HCT116 (cell line): ENCODE data around the gene SND1. TPM values are rescaled to one million over a fixed set of nuclear protein-coding genes. Genes with fewer than 3 reads are reported as not detected.

ENCODE experiments used
- ATAC-seq: fragments of 200-7000 bp; cut with Tn5 transposase; 2 replicates; pipeline ENCODE4 v1.9.1; 2020; ENCODE audit warnings: mild to moderate bottlenecking, moderate library complexity
- BruUV-seq: library from RNA; stranded (reverse); fragments of 400-500 nt; replicated peaks from 2 replicates; lab custom pipeline; 2021; lab: Mats Ljungman, UMichigan
- CTCF ChIA-PET: fragments of 300-600 bp; sonication (Branson Sonifier 250); formaldehyde crosslinking; loops from one replicate; lab custom pipeline; 2021; ENCODE audit warnings: antibody characterized with exemption; lab: Charles Lee
- POLR2A ChIA-PET: fragments of 300-600, 350-600 bp; sonication (Branson Sonifier 250); formaldehyde crosslinking; loops from one replicate; lab custom pipeline; 2021; ENCODE audit warnings: antibody characterized with exemption; lab: Charles Lee
- RAD21 ChIA-PET, 2 experiments: fragments of 300-600 bp; sonication (Branson Sonifier 250); formaldehyde crosslinking; loops; one replicate each; lab custom pipeline; 2023; ENCODE audit warnings: low total read pairs in 2 of 2; ENCODE audit not compliant: uncharacterized antibody in 2 of 2, unreplicated experiment in 2 of 2, low non-redundant PET in 1 of 2; lab: Charles Lee
- DNase-seq: peaks from one replicate; pipeline ENCODE4 v3.0.0-alpha.2; 2010; ENCODE audit warnings: low read depth, low spot score
- H2AFZ ChIP-seq: fragments of 200-600 bp; shearing (Covaris generic), sonication (generic); 2 replicates; pipeline ENCODE4 v1.6.1; 2017; ENCODE audit warnings: low read depth, mixed run types, mixed read lengths, antibody characterized with exemption, low read length; ENCODE audit not compliant: poor library complexity, severe bottlenecking
- H3K27ac ChIP-seq: 2 replicates; pipeline ENCODE4 v1.5.1; 2012; ENCODE audit warnings: low read depth, low read length
- H3K27me3 ChIP-seq: fragments of 200-600 bp; sonication (generic); 2 replicates; pipeline ENCODE4 v1.6.1; 2016; ENCODE audit warnings: mixed run types, low read length, mixed read lengths; ENCODE audit not compliant: insufficient read depth
- H3K36me3 ChIP-seq, 2 experiments: fragments of 200-500 bp in 1 of 2; fragments of 200-600 bp in 1 of 2; sonication (Bioruptor generic) in 1 of 2; sonication (generic) in 1 of 2; 2 replicates each; pipeline versions ENCODE4 v1.5.1 to v1.6.1; 2014 to 2016; ENCODE audit warnings: low read length in 2 of 2, inconsistent platforms in 1 of 2, mixed read lengths in 1 of 2, mixed run types in 1 of 2; ENCODE audit not compliant: insufficient read depth in 2 of 2, control insufficient read depth in 1 of 2
- H3K4me1 ChIP-seq, 2 experiments: fragments of 200-600 bp in 1 of 2; sonication (generic) in 1 of 2; 2 replicates each; pipeline versions ENCODE4 v1.5.1 to v1.6.1; 2012 to 2017; ENCODE audit warnings: low read length in 2 of 2, inconsistent platforms in 1 of 2, mild to moderate bottlenecking in 1 of 2, mixed read lengths in 1 of 2, mixed run types in 1 of 2, moderate library complexity in 1 of 2; ENCODE audit not compliant: insufficient read depth in 2 of 2, control insufficient read depth in 1 of 2
- H3K4me2 ChIP-seq: fragments of 200-600 bp; sonication (generic); 2 replicates; pipeline ENCODE4 v1.6.1; 2017; ENCODE audit warnings: mixed run types, low read length, mixed read lengths
- H3K4me3 ChIP-seq, 2 experiments: fragments of 200-600 bp in 1 of 2; sonication (generic) in 1 of 2; replicated peaks in 1 of 2; 2 replicates each; pipeline ENCODE4 v1.5.1; 2011 to 2016; ENCODE audit warnings: low read length in 2 of 2, control low read depth in 1 of 2, low read depth in 1 of 2, mild to moderate bottlenecking in 1 of 2, mixed read lengths in 1 of 2, mixed run types in 1 of 2
- H3K79me2 ChIP-seq: fragments of 200-600 bp; sonication (generic); 2 replicates; pipeline ENCODE4 v1.6.1; 2017; ENCODE audit warnings: mild to moderate bottlenecking, mixed run types, low read length, moderate library complexity, mixed read lengths; ENCODE audit not compliant: insufficient read depth
- H3K9ac ChIP-seq: fragments of 200-600 bp; sonication (generic); 2 replicates; pipeline ENCODE4 v1.6.1; 2016; ENCODE audit warnings: low read length, mixed read lengths
- H3K9me2 ChIP-seq: fragments of 200-600 bp; sonication (generic), shearing (Covaris generic); 2 replicates; pipeline ENCODE4 v1.6.1; 2017; ENCODE audit warnings: mixed run types, mild to moderate bottlenecking, moderate library complexity; ENCODE audit not compliant: insufficient read depth
- H3K9me3 ChIP-seq, 2 experiments: fragments of 200-500 bp in 1 of 2; fragments of 200-600 bp in 1 of 2; sonication (Bioruptor generic) in 1 of 2; sonication (generic) in 1 of 2; 2 replicates each; pipeline ENCODE4 v1.6.1; 2014 to 2017; ENCODE audit warnings: low read length in 2 of 2, mixed read lengths in 2 of 2, inconsistent platforms in 1 of 2, low read depth in 1 of 2, mild to moderate bottlenecking in 1 of 2, mixed run types in 1 of 2, moderate library complexity in 1 of 2; ENCODE audit not compliant: control insufficient read depth in 1 of 2, insufficient read depth in 1 of 2
- H4K20me1 ChIP-seq: fragments of 200-600 bp; sonication (generic), shearing (Covaris generic); 2 replicates; pipeline ENCODE4 v1.6.1; 2017; ENCODE audit warnings: mixed run types, mild to moderate bottlenecking, moderate library complexity; ENCODE audit not compliant: insufficient read depth
- CBX3 ChIP-seq: IDR thresholded peaks from 2 replicates; pipeline ENCODE4 v1.6.1; 2012; ENCODE audit warnings: low read depth
- CEBPB ChIP-seq: IDR thresholded peaks from 2 replicates; pipeline ENCODE4 v1.6.1; 2012; ENCODE audit warnings: low read depth
- CTCF ChIP-seq, 3 experiments: fragments of 200-600 bp in 1 of 3; sonication (generic) in 1 of 3; IDR thresholded peaks in 2 of 3; conservative IDR thresholded peaks in 1 of 3; 2 replicates each; pipeline ENCODE4 v1.5.1; 2012 to 2017; ENCODE audit warnings: low read depth in 2 of 3, low read length in 2 of 3, antibody characterized with exemption in 1 of 3, borderline replicate concordance in 1 of 3, control low read depth in 1 of 3, mild to moderate bottlenecking in 1 of 3, mixed read lengths in 1 of 3, mixed run types in 1 of 3, moderate library complexity in 1 of 3; ENCODE audit not compliant: insufficient read depth in 1 of 3
- ELF1 ChIP-seq: IDR thresholded peaks from 2 replicates; pipeline ENCODE4 v1.6.1; 2012; ENCODE audit warnings: low read depth, borderline replicate concordance
- EZH2 ChIP-seq: fragments of 200-600 bp; sonication (generic); IDR thresholded peaks from 2 replicates; pipeline ENCODE4 v1.6.1; 2017; ENCODE audit warnings: antibody characterized with exemption, mixed run types
- EZH2phosphoT487 ChIP-seq: fragments of 200-600 bp; IDR thresholded peaks from 2 replicates; pipeline ENCODE4 v1.6.1; 2018; ENCODE audit warnings: antibody characterized with exemption, borderline replicate concordance
- FOSL1 ChIP-seq: IDR thresholded peaks from 2 replicates; pipeline ENCODE4 v1.6.1; 2012; ENCODE audit warnings: low read depth
- POLR2A ChIP-seq: IDR thresholded peaks from 2 replicates; pipeline ENCODE4 v1.7.0; 2011; ENCODE audit warnings: borderline replicate concordance; ENCODE audit not compliant: insufficient read depth, insufficient read length; ENCODE audit errors: extremely low read depth
- POLR2AphosphoS5 ChIP-seq: IDR thresholded peaks from 2 replicates; pipeline ENCODE4 v1.6.1; 2011; ENCODE audit warnings: mild to moderate bottlenecking, low read depth, low read length, moderate library complexity
- RAD21 ChIP-seq: IDR thresholded peaks from 2 replicates; pipeline ENCODE4 v1.6.1; 2012; ENCODE audit warnings: low read depth, mild to moderate bottlenecking
- REST ChIP-seq: IDR thresholded peaks from 2 replicates; pipeline ENCODE4 v1.6.1; 2012; ENCODE audit warnings: low read depth
- SIN3A ChIP-seq: IDR thresholded peaks from 2 replicates; pipeline ENCODE4 v1.6.1; 2012; ENCODE audit warnings: low read depth
- SP1 ChIP-seq: IDR thresholded peaks from 2 replicates; pipeline ENCODE4 v1.6.1; 2012; ENCODE audit warnings: low read depth
- SRF ChIP-seq: IDR thresholded peaks from 2 replicates; pipeline ENCODE4 v1.6.1; 2012; ENCODE audit warnings: low read depth
- TCF7L2 ChIP-seq: IDR thresholded peaks from 2 replicates; pipeline ENCODE4 v1.7.0; 2011; ENCODE audit warnings: borderline replicate concordance, inconsistent platforms; ENCODE audit not compliant: insufficient read depth, insufficient read length; ENCODE audit errors: extremely low read depth
- ZBTB33 ChIP-seq: IDR thresholded peaks from 2 replicates; pipeline ENCODE4 v1.6.1; 2011; ENCODE audit warnings: mild to moderate bottlenecking, low read length, moderate library complexity; ENCODE audit not compliant: insufficient replicate concordance; ENCODE audit errors: extremely low read depth
- ZFX ChIP-seq: fragments of 450-650 bp; IDR thresholded peaks from 2 replicates; pipeline ENCODE4 v1.6.1; 2017
- ZNF274 ChIP-seq: fragments of 200-500 bp; sonication (Bioruptor generic); IDR thresholded peaks from 2 replicates; pipeline ENCODE4 v1.6.1; 2014; ENCODE audit warnings: mild to moderate bottlenecking, low read depth, low read length, inconsistent platforms
- intact Hi-C: fragments of 100-400 bp; cut with micrococcal nuclease; formaldehyde crosslinking; loops from 2 replicates; pipeline ENCODE4 v1.10.0; 2022
- total RNA-seq: library from RNA; stranded (reverse); gene quantifications from one replicate; pipeline ENCODE4 v1.2.1, GENCODE V29; 2021; ENCODE audit not compliant: unreplicated experiment

Gene SND1
- total RNA-seq, 1 experiment from 2014 or later: 169 TPM

GRCh38 chr7:127978421-127978820 is 326.4 kb downstream of the SND1 start:
- H3K4me2 ChIP-seq: no peak overlapping the region
- CTCF ChIA-PET: no interaction called here
- peaks cover 0 to 21% of the 10 kb centered on the region in 2 experiments; a peak in 2 of 4 replicates for H3K36me3 ChIP-seq
- DNase-seq: no peak
- H3K27me3 ChIP-seq: no peaks in the 10 kb centered on the region
- no peak for TF ChIP-seq ZBTB33
- no peak for TF ChIP-seq SIN3A
- no peak for TF ChIP-seq TCF7L2
- no peak for TF ChIP-seq SP1
- no peak for TF ChIP-seq ELF1
- TF ChIP-seq EZH2: no peak
- no peak for TF ChIP-seq SRF
- TF ChIP-seq ZNF274: no peak
- no peak for TF ChIP-seq REST
- no peak for TF ChIP-seq CEBPB
- TF ChIP-seq RAD21: no peak
- TF ChIP-seq CBX3: no peak
- no peak for TF ChIP-seq ZFX
- TF ChIP-seq CTCF (IDR thresholded peaks at IDR 0.05 in 2 of 3, conservative IDR thresholded peaks at IDR 0.05 in 1 of 3; ENCODE audit: borderline replicate concordance in 1 of 3, insufficient read depth in 1 of 3, low read depth in 2 of 3, low read length in 2 of 3): no peak
- TF ChIP-seq POLR2A: no peak
- no peak for TF ChIP-seq POLR2AphosphoS5
- TF ChIP-seq FOSL1: no peak
- no peak for TF ChIP-seq EZH2phosphoT487
- TF ChIP-seq, all 23 proteins: peak for 0
- H3K9me3 ChIP-seq: peaks cover 0 to 10% of the 10 kb centered on the region in 2 experiments; a peak in 1 of 4 replicates
- H3K9ac ChIP-seq: no peak overlapping the region
- H3K4me1 ChIP-seq: peaks cover 0 to 9% of the 10 kb centered on the region in 2 experiments; a peak in 1 of 4 replicates
- ATAC-seq: no peak
- no peak overlapping the region for H3K4me3 ChIP-seq
- no peaks in the 10 kb centered on the region for H4K20me1 ChIP-seq
- no TSS peak for BruUV-seq
- no peak overlapping the region for H2AFZ ChIP-seq
- H3K79me2 ChIP-seq: no peaks in the 10 kb centered on the region
- intact Hi-C loops: no loop called here
- H3K27ac ChIP-seq: no peak overlapping the region
- ChIA-PET RAD21 (no interaction called here), POLR2A (no interaction called here)
- no peaks in the 10 kb centered on the region for H3K9me2 ChIP-seq
